H9 (cell line): ENCODE measurements around the gene HHAT. TPM values are rescaled to one million over a fixed set of nuclear protein-coding genes. Genes with fewer than 3 reads are reported as not detected.

ENCODE experiments used
- DNase-seq: peaks from one replicate; pipeline ENCODE4 v3.0.0-alpha.2; 2017
- H2AFZ ChIP-seq: one replicate; pipeline ENCODE4 v1.6.1; 2013; ENCODE audit warnings: mild to moderate bottlenecking, low read length, control low read depth, moderate library complexity
- H2AK5ac ChIP-seq: 2 replicates; pipeline ENCODE4 v1.6.1; 2013; ENCODE audit warnings: low read length, control low read depth, mixed read lengths; ENCODE audit not compliant: insufficient read length
- H2BK120ac ChIP-seq: one replicate; pipeline ENCODE4 v1.6.1; 2013; ENCODE audit warnings: low read depth, mild to moderate bottlenecking, low read length, control low read depth, inconsistent platforms; ENCODE audit not compliant: poor library complexity, severe bottlenecking
- H2BK12ac ChIP-seq: 2 replicates; pipeline ENCODE4 v1.6.1; 2013; ENCODE audit warnings: low read length, control low read depth, mixed read lengths, low read depth; ENCODE audit not compliant: insufficient read length
- H2BK15ac ChIP-seq: 2 replicates; pipeline ENCODE4 v1.6.1; 2013; ENCODE audit warnings: low read depth, low read length, control low read depth
- H2BK20ac ChIP-seq: one replicate; pipeline ENCODE4 v1.6.1; 2013; ENCODE audit warnings: low read depth, mild to moderate bottlenecking, low read length, control low read depth, inconsistent platforms; ENCODE audit not compliant: poor library complexity, severe bottlenecking
- H2BK5ac ChIP-seq: 2 replicates; pipeline ENCODE4 v1.6.1; 2013; ENCODE audit warnings: low read length, control low read depth, mixed read lengths; ENCODE audit not compliant: insufficient read length
- H3K14ac ChIP-seq: 2 replicates; pipeline ENCODE4 v1.6.1; 2013; ENCODE audit warnings: low read length, control low read depth; ENCODE audit not compliant: insufficient read depth
- H3K18ac ChIP-seq: 2 replicates; pipeline ENCODE4 v1.6.1; 2013; ENCODE audit warnings: low read depth, mild to moderate bottlenecking, mixed read lengths, low read length, control low read depth; ENCODE audit not compliant: insufficient read length
- H3K23ac ChIP-seq: 2 replicates; pipeline ENCODE4 v1.6.1; 2013; ENCODE audit warnings: low read length, control low read depth, mixed read lengths, low read depth; ENCODE audit not compliant: insufficient read length
- H3K23me2 ChIP-seq: 2 replicates; pipeline ENCODE4 v1.6.1; 2013; ENCODE audit warnings: low read depth, mild to moderate bottlenecking, mixed read lengths, low read length, control low read depth; ENCODE audit not compliant: insufficient read length, poor library complexity, severe bottlenecking
- H3K27ac ChIP-seq: 2 replicates; pipeline ENCODE4 v1.5.1; 2013; ENCODE audit warnings: low read length, control low read depth, mixed read lengths, low read depth; ENCODE audit not compliant: insufficient read length
- H3K27me3 ChIP-seq: 2 replicates; pipeline ENCODE4 v1.6.1; 2013; ENCODE audit warnings: low read length, control low read depth, inconsistent platforms; ENCODE audit not compliant: insufficient read depth
- H3K4ac ChIP-seq: 2 replicates; pipeline ENCODE4 v1.6.1; 2013; ENCODE audit warnings: low read depth, mild to moderate bottlenecking, control low read depth, inconsistent platforms, low read length, moderate library complexity
- H3K4me1 ChIP-seq: 2 replicates; pipeline ENCODE4 v1.6.1; 2013; ENCODE audit warnings: low read length, control low read depth, inconsistent platforms; ENCODE audit not compliant: insufficient read depth
- H3K4me2 ChIP-seq: 2 replicates; pipeline ENCODE4 v1.6.1; 2013; ENCODE audit warnings: low read length, control low read depth, mixed read lengths; ENCODE audit not compliant: insufficient read length, insufficient read depth
- H3K56ac ChIP-seq: 2 replicates; pipeline ENCODE4 v1.6.1; 2013; ENCODE audit warnings: low read depth, mild to moderate bottlenecking, mixed read lengths, low read length, control low read depth; ENCODE audit not compliant: insufficient read length
- H3K79me1 ChIP-seq: 2 replicates; pipeline ENCODE4 v1.6.1; 2013; ENCODE audit warnings: low read depth, mild to moderate bottlenecking, moderate library complexity, low read length, control low read depth, inconsistent platforms; ENCODE audit not compliant: insufficient read depth, poor library complexity, severe bottlenecking
- H3K79me2 ChIP-seq: 2 replicates; pipeline ENCODE4 v1.6.1; 2013; ENCODE audit warnings: low read length, control low read depth, inconsistent platforms; ENCODE audit not compliant: insufficient read depth
- H3K9ac ChIP-seq: 2 replicates; pipeline ENCODE4 v1.6.1; 2013; ENCODE audit warnings: low read length, control low read depth, mixed read lengths; ENCODE audit not compliant: insufficient read length; ENCODE audit errors: extremely low read depth
- H3K9me3 ChIP-seq: one replicate; pipeline ENCODE4 v1.6.1; 2013; ENCODE audit warnings: low read depth, low read length, inconsistent platforms; ENCODE audit not compliant: control insufficient read depth
- H3T11ph ChIP-seq: one replicate; pipeline ENCODE4 v1.6.1; 2013; ENCODE audit warnings: mild to moderate bottlenecking, low read length, control low read depth, inconsistent platforms
- H4K20me1 ChIP-seq: one replicate; pipeline ENCODE4 v1.6.1; 2013; ENCODE audit not compliant: control insufficient read depth, insufficient read length, insufficient read depth
- H4K5ac ChIP-seq: 2 replicates; pipeline ENCODE4 v1.6.1; 2013; ENCODE audit warnings: low read depth, mild to moderate bottlenecking, mixed read lengths, low read length, control low read depth; ENCODE audit not compliant: insufficient read length
- H4K8ac ChIP-seq: replicated peaks from 2 replicates; pipeline ENCODE4 v1.6.1; 2013; ENCODE audit warnings: low read length, control low read depth, mixed read lengths, low read depth; ENCODE audit not compliant: insufficient read length
- H4K91ac ChIP-seq: 2 replicates; pipeline ENCODE4 v1.6.1; 2013; ENCODE audit warnings: low read depth, mild to moderate bottlenecking, moderate library complexity, mixed read lengths, low read length, control low read depth; ENCODE audit not compliant: insufficient read length
- H3K27ac Mint-ChIP-seq, 3 experiments: 2 replicates in 2 of 3; 3 replicates in 1 of 3; pipeline ENCODE4 v1.8.0; 2020 to 2021; ENCODE audit warnings: mixed read lengths in 3 of 3, mild to moderate bottlenecking in 1 of 3, moderate library complexity in 1 of 3
- H3K27me3 Mint-ChIP-seq: 2 replicates; pipeline ENCODE4 v1.8.0; 2021; ENCODE audit warnings: low read depth, mild to moderate bottlenecking, moderate library complexity, mixed read lengths
- H3K36me3 Mint-ChIP-seq, 3 experiments: 2 replicates in 2 of 3; 3 replicates in 1 of 3; pipeline ENCODE4 v1.8.0; 2020 to 2021; ENCODE audit warnings: low read depth in 3 of 3, mixed read lengths in 3 of 3; ENCODE audit not compliant: insufficient read depth in 1 of 3
- H3K4me1 Mint-ChIP-seq, 2 experiments: 2 replicates each; pipeline ENCODE4 v1.8.0; 2020; ENCODE audit warnings: mixed read lengths in 2 of 2
- H3K4me3 Mint-ChIP-seq, 2 experiments: 2 replicates in 1 of 2; 3 replicates in 1 of 2; pipeline ENCODE4 v1.8.0; 2020 to 2021; ENCODE audit warnings: mild to moderate bottlenecking in 2 of 2, mixed read lengths in 2 of 2, moderate library complexity in 1 of 2
- H3K9me3 Mint-ChIP-seq, 2 experiments: 2 replicates in 1 of 2; 3 replicates in 1 of 2; pipeline ENCODE4 v1.8.0; 2020; ENCODE audit warnings: mild to moderate bottlenecking in 2 of 2, mixed read lengths in 2 of 2, moderate library complexity in 1 of 2
- WGBS: extraction: QIAGEN DNeasy Blood & Tissue Kit; methylation state at CpG from one replicate; pipeline ENCODE4 v1.1.7; 2013; ENCODE audit warnings: missing lambda C conversion rate, low lambda C conversion rate, mixed read lengths; ENCODE audit not compliant: insufficient read length; ENCODE audit errors: extremely low coverage; 5-methylcytosine and 5-hydroxymethylcytosine counted together
- total RNA-seq: library from RNA; stranded (reverse); gene quantifications from 2 replicates; pipeline ENCODE4 v1.2.1, GENCODE V29; 2021
- TF ChIP-seq, protein P1 (sequence below): fragments of 200-600 bp; sonication (generic); conservative IDR thresholded peaks from 3 replicates; pipeline ENCODE4 v1.8.0; 2021; ENCODE audit warnings: antibody characterized with exemption, mild to moderate bottlenecking

The HHAT gene
- total RNA-seq, 1 experiment from 2014 or later, result 0.48 TPM

GRCh38 chr1:210440081-210440480, 111.4 kb downstream of the HHAT start:
- Mint-ChIP-seq H3K9me3 (no peaks in the 10 kb centered on the region), H3K36me3 (no peaks in the 10 kb centered on the region), H3K27ac (no peak overlapping the region), H3K27me3 (no peaks in the 10 kb centered on the region; the same call in 1 of the 2 replicates), H3K4me3 (no peak overlapping the region), H3K4me1 (peaks cover 2 to 3% of the 10 kb centered on the region in 2 experiments; a peak in 2 of 4 replicates)
- Histone ChIP-seq H3K14ac (no peak overlapping the region), H4K20me1 (no peaks in the 10 kb centered on the region), H3K56ac (no peak overlapping the region), H4K8ac (no peak overlapping the region), H2BK120ac (no peak overlapping the region), H3K27ac (no peak overlapping the region), H2BK5ac (no peak overlapping the region), H2AK5ac (no peak overlapping the region), H3K18ac (no peak overlapping the region), H3K4ac (no peak overlapping the region), H3K9me3 (no peaks in the 10 kb centered on the region), H2BK12ac (no peak overlapping the region), H2BK15ac (no peak overlapping the region), H3K23ac (no peak overlapping the region), H3K9ac (no peak overlapping the region), H4K91ac (no peak overlapping the region), H3K27me3 (no peaks in the 10 kb centered on the region), H2AFZ (no peak overlapping the region), H3K4me2 (no peak overlapping the region), H3T11ph (no peak overlapping the region), H3K79me2 (no peaks in the 10 kb centered on the region), H4K5ac (no peak overlapping the region), H3K23me2 (no peaks in the 10 kb centered on the region), H3K4me1 (no peaks in the 10 kb centered on the region), H2BK20ac (no peak overlapping the region), H3K79me1 (no peaks in the 10 kb centered on the region)
- TF ChIP-seq, protein P1, sequence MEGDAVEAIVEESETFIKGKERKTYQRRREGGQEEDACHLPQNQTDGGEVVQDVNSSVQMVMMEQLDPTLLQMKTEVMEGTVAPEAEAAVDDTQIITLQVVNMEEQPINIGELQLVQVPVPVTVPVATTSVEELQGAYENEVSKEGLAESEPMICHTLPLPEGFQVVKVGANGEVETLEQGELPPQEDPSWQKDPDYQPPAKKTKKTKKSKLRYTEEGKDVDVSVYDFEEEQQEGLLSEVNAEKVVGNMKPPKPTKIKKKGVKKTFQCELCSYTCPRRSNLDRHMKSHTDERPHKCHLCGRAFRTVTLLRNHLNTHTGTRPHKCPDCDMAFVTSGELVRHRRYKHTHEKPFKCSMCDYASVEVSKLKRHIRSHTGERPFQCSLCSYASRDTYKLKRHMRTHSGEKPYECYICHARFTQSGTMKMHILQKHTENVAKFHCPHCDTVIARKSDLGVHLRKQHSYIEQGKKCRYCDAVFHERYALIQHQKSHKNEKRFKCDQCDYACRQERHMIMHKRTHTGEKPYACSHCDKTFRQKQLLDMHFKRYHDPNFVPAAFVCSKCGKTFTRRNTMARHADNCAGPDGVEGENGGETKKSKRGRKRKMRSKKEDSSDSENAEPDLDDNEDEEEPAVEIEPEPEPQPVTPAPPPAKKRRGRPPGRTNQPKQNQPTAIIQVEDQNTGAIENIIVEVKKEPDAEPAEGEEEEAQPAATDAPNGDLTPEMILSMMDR, result no peak
- no peak for DNase-seq
- no CpG with 5 or more reads among the region's 3 CpGs for WGBS
